CD4-positive, alpha-beta T cell treated with Interleukin-21 for 1 hour (primary cell): Measurements from ENCODE around the gene COX6A1.
A peak's percentile ranks its signal among the peaks of the same experiment; 100 is the strongest.
"Not testable (repeated sequence)": the region's sequence is repeated elsewhere in the genome, so short reads cannot be mapped to it uniquely, and the experiment has no call there.

ENCODE experiments used
- DNase-seq: peaks from one replicate; pipeline ENCODE4 v3.0.0-alpha.2; 2020

Gene COX6A1

DNA sequence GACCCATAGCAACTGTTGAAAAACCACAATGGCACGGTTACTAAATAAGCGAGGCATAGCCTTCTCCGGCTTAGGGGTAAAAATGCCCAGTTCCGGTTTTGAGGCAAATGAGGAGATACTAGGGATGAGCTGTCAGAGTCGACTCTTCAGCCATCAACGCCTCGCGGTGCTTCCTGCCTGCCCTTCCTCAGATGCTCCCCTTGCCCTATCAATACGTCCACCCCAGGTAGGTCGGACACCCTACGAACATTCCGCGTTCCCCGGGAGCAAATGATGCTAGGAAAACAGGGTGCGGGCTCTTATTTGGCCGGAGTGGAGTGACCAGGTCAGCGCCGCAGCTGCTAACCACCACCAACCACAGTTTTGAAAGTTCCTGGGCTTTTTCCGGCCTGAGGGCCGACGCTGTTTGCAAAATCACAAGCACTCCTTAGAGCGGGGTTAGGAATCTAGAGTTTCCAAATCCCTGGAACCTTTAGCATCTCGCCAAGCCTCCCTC, 30.5 kb downstream of the COX6A1 start:
- peak; percentile 28 for DNase-seq

DNA sequence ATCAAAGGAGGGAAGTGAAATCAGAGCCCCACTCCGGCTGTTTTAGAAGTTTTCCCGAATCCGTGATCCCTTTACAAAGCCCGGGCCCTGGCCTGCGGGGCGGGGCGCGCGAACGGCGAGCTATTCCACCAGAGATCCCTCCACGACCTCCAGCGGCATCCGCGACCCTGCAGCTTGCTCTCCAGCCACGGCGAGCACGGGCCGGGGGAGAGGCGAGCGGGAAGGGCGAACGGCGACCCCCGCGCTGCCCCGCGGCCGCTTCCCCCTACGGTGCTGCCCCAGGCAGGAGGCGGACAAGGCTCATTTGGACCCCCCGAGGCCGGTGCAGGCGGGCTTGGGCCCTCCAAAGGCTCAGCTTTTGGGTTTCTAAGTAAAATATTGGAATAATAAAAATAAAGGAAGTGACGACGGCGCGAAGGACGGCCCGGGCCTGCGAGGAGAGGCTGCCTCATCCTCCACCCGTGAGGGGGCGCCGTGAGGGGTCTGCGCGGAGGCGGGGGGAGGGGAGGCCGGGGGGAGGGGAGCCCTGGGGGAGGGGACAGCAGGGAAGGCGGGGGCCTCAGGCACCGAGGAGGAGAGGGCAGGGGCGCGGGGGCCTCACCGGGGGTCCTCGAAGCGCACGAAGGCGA, 31.0 kb downstream of the COX6A1 start:
- DNase-seq: peak; percentile 59

DNA sequence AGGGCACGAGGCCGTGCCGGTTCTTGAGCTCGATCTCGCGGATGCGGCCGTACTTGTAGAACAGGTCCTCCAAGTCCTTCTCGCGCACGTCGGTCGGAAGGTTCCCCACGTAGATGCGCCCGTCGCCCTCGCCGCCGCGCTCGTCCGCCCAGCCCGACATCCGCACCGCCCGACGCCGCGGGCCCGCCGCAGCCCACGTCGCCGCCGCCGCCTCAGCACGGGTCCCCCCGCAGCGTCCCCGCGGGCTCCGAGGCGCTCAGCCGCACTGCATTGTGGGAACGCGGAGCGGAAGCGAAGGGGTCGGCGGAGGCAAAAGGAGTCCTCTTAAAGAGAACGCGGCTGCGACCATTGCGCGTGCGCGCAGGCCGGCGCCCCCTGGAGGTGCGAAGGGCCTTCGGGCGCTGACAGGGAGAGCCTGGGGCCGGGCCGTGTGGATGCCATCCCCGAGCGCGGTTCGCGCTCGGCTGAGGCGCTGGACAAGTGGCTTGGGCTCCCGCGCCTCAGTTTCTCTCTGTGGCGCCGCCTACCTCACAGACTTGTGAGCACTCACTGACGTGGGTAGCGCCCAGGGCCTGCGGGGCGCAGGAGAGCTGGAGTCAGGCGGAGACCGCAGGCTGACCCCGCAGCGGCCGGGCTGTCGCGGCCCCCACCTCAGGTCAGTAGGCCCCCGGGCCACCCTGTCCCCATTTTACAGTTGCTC, 31.7 kb downstream of the COX6A1 start, which contains the start of gene SRSF9:
TSS of gene SRSF9 (minus strand) at position 299 of the 700 bp plus-strand sequence. CDS start at position 160, 139 bp downstream.
- peak; percentile 97 for DNase-seq

DNA sequence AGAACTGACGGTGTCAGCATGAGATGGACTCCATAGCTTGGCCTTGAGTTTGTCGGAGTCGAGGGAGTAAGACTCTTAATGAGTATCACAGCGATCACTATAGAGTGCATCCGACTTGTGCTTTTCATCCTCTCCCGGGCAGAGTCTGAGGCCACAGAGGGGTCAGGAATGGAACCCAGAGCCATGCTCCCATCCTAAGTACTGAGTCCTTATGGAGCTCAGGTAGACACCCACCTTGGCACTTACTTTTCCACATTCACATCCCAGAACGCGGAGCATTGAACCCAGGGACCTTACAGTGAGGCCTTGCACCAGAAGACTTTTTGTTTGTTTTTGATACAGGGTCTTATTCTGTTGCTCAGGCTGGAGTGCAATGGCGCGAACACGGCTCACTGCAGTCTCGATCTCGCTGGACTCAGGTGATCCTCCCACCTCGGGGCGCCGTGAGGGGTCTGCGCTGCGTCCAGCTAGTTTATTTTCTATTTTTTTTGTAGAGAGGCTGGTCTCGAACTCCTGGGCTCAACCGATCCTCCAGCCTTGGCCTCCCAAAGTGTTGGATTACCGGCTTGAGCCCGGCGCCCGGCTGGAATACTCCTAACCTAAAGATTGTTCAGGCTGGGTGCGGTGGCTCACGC, 32.4 kb downstream of the COX6A1 start:
- no peak for DNase-seq

DNA sequence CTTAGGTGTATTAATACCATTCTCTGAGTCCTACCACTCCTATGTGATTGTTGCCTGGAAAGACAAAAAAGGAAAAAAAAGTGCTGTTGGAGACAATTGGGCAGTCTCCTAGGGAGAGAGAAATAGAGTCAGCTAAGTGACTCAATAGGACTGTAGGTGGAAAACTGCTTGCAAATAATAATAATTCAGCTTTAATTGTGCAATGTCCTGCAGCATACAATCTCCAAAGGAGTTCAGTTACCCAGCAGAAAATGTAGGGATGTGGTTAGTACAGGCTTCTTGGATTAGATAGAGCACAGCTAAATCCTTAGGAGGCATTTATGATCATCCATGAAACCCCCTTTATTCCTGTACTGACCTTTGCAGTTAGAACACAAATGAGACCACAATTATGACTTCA, 34.6 kb downstream of the COX6A1 start:
- no peak for DNase-seq

DNA sequence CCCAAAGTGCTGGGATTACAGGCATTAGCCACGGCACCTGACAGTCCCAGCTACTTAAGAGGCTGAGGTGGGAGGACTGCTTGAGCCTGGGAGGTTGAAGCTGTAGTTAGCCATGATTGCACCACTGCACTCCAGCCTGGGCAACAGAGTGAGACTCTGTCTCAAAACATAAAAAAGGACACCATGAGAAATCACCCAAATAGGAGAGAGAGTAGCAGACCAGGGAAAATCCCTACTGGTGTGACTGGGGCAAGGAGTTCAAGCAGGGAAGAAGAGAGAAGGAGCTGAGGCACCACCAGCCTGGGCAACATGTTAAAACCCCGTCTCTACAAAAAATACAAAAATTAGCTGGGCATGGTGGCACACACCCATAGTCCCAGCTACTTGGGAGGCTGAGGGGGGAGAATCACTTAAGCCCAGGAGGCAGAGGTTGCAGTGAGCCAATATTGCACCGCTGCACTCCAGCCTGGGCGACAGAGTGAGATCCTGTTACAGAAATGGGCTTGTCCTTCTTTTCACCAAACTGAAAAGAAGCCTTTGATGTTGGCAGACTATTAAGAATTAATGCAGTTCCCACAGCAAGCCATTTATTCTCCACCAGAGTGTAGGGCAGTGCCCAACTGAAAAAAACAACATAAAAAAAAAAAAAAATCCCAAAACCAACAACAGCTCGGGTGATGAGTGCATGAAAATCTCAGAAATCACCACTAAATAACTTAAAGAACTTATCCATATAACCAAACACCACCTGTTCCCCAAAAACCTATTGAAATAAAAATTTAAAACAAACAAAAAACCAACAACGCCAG, 36.1 kb downstream of the COX6A1 start:
- no peak for DNase-seq

DNA sequence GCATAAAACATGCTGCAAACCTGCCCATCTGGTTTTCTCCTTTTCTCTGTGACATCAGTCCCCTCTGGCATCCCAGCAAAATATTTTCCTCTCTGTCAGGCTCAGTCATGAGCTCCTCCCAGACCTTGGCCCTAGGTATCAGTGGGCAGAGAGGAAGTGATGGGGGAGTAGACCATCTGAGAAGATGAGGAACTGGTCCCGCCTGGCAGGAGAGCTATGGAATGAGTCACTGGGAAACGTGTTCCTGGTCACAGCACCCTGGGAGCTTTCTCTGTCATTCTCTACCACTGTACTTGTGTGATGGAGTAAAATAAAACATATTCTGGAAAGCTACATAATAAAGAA, 36.7 kb downstream of the COX6A1 start:
- DNase-seq: no peak

DNA sequence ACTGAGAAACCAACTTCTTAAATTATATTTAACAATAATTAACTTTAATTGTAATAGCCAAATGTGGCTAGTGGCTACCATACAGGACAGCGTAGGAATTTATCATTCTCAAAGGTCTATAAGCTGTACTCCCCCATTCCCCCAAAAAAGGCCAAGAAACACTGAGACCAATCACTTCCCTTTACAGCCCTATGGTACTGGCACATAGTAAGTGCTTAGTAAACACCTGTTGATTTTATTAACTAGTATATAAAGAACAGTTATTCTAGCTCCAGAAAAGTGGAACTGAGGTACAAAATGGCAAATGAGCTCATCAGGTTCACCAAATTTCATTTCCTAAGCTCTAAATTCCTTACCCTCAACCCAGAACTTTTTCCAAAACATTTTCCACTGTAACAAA, 37.7 kb downstream of the COX6A1 start:
- no peak for DNase-seq

DNA sequence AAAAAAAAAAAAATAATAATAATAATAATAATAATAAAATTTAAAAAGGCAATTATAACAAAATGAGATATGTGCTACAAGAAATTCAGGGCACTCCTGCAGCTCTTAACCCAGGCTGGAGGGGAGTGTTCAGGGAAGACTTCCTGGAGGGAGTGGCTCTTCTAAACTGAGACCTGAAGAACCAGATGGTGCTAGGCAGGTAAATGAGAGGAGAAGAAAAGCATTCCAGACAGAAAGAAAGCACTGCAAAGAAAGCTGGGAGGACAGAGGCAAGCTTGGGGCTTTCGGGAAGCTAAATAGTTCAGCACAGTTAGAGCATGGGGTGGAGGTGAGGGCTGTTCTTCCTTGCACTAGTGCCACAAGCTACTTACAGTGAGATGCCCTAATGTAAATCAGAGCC, 41.5 kb downstream of the COX6A1 start:
- no peak for DNase-seq

DNA sequence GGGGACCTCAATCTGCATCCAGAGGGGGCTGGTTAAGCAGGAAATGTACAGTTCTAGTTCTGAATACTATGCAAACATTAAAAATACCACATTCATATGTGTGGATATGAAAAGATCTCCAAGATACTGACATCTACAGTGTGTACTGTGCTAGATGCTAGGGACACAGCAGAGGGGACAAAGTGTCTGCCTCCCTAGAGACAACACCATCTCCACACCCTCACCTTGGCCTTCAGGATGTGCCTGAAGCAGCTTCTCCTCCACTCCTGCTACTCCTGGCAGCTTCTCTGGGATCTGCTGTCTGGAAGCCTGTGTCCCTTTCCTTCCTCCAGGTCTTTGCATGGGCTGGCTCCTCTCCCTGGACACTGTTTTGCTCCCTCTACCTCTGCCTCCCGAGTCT, 42.3 kb downstream of the COX6A1 start:
- DNase-seq: no peak

DNA sequence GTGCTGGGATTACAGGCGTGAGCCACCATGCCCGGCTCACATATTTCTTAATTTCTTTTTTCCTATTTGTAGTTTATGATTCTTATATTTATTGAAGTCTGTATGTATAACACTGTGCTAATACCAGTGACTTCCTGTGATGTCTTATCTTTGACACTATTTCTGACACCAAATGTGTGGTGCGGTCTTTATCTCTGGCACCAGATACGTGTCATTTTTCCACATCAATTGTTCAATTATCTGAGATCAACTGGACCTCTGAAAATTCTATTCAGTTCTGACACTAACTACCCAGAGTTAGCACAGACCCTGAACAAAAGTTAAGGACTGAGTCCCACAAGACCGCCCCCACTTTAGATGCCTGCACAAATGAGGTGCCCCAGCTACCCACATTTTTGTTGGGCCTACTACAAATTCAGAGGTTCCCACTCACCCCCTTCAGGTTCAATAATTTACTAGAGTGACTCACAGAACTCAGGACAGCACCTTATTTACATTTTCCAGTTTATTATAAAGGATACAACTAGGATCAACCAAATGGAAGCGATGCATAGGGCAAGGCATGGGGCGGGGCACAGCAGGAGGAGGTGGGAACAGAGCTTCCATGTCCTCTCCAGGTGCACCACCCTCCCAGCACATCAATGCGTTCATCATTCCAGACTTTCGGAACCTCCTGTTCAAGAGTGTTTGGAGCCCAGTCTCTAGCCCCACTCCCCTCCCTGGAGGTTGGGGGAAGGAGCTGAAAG, 43.3 kb downstream of the COX6A1 start:
- peak; percentile 56 for DNase-seq

DNA sequence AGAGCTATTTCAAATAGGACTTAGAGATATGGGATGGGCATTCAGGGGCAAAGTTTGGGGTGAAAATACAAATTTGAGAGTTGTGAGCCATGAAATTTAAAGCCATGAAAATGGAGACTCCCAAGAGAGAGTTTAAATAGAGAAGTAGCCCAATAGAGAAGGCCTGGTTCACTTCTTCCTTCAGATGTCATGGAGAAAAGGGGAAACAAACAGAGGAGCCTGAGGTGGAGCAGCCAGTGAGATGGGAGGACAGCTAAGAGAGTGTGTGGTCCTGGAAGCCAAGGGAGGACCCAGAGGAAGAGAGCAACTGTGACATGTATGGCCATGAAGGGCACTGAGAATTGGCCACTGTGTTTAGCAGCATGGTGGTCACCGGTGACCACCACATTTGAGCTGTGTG, 45.7 kb downstream of the COX6A1 start:
- no peak for DNase-seq

DNA sequence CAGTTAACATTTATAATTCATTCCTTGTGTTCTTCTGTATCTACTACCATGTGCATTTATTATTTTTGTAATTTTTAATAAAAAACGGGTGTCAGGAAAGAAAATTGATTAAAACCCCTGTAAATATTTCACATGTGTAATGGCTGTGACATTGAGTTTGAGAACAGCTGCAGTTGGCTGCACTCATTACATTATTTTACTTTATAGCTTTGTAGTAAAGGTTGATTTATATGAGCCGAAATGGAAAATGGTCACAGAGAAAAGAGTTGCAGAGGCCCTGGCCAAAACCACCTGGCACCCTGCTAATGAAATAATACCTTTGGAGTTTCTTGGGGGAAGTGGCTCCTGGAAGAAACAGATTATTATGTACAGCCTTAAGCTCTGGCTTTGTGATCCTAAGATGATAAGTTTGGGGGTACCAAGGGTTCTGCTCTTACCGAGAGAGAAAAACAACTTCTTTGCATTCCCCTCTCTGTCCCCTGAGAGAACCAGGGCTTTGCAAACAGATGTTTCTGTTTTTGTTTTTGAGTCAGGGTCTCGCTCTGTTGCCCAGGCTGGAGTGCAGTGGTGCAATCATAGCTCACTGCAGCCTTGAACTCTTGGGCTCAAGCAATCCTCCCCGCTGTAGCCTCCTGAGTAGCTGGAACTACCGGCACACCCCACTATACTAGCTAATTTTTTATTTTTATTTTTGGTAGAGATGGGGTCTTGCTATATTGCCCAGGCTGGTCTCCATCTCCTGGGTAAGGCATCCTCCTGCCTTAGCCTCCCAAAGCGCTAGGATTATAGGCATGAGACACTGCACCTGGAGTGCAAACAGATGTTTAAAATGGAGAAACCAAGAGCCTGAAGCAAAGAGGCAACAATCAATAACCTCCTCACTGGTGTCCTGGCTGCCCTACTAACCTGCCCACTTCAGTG, 48.3 kb downstream of the COX6A1 start:
- DNase-seq: no peak

DNA sequence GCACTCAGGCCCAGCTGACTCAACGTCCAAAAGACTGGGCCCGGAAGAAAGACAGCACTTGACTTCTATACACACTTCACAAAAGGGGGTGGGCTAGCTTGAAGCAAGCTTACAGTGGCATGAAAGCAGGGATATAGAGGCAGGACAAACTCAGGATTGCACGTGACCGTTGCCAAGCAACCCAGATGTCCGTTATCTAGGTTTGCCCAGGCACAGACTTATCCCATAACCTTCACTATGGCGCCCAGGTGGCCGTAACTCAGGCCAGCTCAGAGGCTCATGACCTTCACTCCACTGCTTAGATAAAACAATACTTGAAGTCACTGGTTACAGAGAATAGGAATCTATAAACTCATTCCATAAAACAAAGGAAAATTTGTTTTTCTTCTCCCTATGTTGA, 49.6 kb downstream of the COX6A1 start:
- not testable (repeated sequence) for DNase-seq

DNA sequence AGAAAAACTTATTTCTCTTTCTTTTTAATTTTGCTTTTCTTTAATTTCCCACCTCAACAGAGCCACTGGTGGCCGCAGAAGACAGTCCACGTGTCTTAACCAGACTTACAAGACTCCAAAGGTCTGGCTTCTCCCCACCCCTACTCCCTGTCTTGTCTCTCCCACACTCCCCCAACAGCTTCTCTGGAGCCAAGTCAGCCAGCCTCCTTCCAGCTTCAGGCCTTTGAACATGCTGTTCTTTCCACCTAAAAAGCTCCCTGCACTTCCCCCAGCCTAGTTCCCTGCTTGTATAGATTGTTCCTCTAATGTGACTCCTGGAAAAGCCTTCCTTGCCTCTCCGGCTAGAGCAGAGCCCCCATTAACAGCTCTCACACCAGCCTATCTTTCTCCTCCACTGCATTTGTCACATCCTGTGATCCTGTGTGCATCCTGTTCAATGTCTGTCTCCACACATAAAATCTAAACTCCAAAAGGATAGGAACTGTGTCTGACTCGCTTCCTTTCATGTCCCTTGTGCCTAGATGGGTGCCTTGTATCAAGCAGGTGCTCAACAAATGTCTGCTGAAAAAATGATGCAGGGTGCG, 50.2 kb downstream of the COX6A1 start:
- no peak for DNase-seq

DNA sequence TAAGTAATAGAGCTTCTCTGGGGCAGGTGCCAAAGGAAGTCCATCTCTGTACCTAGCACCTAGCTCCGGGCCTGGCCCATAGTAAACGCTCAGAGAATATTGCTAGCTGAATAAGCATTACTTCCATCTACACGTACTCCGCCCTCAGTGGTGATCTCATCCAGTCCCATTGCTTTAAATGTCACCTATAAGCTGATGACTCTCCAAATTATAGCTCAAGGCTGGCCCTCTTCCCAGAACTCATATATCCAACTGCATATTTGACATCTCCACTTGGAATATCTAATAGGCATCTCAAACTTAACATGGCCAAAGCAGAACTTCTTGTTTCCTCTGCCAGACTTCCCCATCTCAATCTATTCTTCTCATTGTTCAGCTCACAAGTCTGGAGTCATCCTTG, 51.1 kb downstream of the COX6A1 start:
- no peak for DNase-seq

DNA sequence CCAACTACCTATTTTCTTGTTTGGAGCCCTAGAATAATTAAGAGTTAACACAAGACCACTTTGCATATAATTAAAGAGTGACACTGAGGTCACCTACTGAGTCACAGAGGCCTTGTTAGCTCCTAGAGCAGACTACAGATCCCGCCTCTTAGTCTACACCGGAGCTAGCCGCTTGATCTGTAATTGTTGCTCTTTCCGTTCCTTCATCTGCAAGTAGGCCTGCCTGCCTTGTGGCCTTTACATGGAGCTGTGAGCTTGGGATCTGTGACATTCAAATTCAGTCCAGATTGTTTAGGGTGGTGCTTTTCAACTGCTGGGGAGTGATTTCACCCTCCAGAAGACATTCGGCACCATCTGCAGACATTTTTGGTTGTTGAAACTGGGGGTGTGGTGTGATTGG, 52.4 kb downstream of the COX6A1 start:
- no peak for DNase-seq
